Hematopoietic multipotent progenitor cell treated with erythropoietin and hydrocortisone succinate and interleukin-3 and kit ligand, for 8 days (in vitro differentiated cells): ENCODE results near the gene MBNL3.

Experiments
- DNase-seq: peaks from one replicate; pipeline ENCODE4 v3.0.0-alpha.2; 2015

The MBNL3 gene

DNA sequence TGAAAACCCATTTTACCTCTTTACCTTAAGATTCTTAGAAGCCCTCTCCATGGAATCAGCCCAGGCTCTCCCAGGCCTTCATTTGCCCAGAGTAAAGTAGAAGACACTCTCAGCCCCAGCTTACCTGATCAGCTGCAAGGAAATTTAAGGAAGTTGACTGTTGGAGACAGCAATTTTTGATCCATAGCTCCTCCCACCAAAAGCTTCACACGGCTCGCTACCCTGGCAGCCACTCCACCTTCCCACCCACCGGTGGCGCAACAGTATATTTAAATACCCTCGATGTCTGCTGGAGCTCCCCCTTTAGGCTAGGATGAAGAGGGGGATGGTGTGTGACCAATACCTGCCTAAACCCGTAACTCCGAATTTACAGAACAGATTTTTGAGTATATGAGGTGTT is 75.4 kb downstream of the MBNL3 start:
- no peak for DNase-seq

DNA sequence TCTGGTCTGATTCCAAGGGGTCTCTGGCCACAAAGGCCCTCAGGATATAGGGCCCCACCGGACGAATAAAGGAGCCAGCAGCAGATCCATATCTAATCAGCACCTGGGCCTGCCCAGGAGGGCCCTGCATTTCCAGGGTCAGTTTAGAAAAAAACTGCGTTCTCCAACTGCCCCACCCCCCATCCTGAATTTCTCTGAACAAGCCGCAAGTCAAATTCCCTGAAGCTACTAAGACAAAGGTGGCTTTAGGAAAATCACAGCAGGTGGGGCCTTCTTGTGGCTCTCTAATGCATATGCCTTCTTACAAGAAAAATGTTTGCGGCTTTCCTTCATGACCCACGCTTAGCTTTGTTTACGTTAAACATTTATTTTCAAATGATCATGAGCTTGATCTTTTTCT is 76.6 kb downstream of the MBNL3 start:
- no peak for DNase-seq

DNA sequence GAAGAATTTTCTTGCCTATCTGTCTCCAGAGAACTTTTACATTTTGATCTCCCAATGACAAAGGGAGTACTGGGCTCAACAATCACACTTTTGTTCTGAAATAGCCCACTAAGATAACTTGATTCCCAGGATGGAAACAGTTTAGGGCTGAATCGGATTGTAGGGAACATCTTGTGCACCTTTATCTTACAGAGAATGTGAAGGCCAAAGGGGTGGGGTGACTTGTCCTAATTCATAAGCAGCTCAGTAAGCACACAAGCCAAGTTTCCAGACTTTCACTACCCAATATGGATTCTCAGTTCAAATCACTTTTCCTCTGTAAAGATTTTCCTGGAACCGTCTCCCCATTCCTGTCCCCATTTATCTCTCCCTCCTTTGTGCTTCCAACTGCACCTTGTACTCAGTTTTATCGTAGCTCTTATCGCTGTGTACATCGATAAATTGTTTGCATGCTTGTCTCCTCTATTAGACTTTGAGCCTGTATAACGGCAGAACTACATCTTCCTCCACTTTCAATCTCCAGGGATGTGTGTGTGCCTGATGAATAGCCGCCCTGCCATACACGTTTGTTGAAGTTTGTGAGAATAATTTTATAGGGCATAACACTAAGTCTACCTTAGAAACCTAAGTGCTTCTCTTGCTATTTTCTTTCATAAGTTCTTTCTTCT is 77.4 kb downstream of the MBNL3 start:
- no peak for DNase-seq

DNA sequence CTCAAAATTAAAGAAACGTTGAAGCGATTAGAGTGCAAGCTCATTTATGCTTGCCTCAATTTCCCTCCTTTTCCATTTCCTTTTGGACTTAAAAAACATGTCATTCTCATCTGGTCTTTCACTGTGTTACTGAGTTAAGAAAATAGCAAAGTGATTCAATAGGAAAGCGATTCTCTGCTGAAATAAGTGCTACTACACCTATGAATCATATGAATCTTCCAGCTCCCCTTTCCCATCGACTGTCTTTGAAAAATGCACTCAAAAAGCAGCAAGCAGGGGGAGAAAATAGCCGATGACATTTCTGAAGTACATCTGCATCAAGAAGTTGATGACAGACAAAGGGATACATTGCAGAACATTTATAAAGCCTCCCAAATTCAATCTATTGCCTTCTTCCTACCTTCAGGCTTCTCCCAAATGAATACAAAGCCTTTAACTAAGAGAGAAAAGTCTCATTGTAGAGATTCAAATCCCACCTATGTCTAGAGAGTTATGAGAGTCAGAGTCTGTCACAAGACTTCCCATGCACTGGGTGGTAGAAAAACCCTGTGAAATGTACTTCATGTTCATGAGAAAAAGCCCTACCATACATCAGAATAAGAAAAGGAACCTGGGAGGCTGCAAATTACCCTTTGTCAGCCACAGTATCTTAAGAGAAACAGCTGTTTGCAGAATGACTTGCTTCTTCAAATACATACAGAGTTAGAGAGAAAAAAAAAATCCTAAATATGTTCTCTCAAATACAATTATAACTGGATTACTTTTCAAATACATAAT is 78.9 kb downstream of the MBNL3 start:
- no peak for DNase-seq

DNA sequence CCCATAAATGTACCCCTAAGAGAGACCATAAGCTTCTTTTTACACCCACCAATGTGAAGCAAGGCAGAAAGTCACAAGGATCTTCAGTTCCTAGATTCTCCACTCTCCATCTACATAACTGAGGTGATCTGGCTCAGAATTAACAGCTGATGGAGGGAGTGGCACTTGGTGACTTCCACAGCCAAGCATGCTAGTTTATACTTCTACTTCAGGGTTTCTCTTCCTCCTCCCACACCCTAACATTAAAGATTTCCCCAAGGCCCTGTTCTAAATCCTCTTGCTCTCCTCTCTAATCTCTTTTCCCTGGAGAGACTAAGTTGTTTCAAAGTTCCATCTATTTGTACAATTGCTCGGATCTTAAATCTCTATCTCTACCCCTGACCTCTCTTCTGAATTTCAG is 81.1 kb downstream of the MBNL3 start:
- no peak for DNase-seq

DNA sequence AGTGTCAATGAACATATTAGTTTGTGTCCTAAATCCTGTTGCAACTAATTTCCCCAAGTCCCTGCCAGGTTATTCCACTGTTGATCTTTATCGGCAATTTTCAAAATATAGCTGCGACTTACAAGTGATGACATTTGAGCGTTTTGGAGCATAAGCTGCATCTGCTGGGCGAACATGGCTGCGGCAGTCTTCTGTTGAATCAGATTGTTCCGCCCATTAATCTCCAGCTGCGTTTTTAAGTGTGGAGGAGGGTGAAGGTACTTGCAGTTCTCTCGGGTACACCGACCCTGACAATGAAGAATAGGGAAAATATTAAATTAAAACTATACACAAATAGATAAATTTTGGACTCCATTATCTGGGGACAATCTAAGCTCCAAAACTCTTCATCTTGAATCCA is 82.7 kb downstream of the MBNL3 start:
- DNase-seq, result no peak

DNA sequence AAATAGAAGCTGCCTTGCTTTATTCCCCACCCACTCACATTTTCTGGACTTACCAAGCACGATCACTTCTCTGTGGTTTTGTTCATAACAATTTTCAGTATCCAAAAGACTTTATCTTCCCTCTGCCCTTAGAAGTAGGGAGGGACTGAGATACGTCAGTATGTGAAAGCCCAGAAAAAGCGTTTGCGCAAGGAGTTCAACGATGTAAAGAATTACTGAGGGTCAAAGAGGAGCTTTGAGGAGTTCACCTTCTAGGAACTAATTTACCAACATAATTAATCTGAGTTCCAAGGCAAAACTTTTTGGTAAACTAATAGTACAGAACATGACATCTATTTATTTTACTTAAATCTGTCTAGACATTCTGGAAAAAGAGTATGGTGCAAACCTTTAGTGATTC is 84.6 kb downstream of the MBNL3 start:
- DNase-seq, result no peak

DNA sequence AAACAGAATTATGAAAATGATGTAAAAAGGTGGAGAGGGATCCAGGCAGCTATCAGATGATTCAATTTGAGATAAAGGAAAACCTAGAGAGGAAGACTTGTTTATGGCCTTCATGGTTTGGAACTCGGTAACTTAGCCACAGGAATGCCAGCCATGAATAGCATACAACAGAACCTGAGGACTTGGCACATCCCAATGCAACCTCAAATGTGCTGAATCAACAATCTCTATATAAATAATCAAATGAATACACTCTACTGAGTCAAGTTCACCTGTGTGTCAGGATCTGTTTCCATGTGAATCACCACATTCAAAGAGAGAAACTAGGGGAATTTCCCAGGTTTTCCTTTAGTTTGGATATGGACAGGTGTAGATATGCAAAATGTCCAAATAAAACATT is 86.9 kb downstream of the MBNL3 start:
- no peak for DNase-seq

DNA sequence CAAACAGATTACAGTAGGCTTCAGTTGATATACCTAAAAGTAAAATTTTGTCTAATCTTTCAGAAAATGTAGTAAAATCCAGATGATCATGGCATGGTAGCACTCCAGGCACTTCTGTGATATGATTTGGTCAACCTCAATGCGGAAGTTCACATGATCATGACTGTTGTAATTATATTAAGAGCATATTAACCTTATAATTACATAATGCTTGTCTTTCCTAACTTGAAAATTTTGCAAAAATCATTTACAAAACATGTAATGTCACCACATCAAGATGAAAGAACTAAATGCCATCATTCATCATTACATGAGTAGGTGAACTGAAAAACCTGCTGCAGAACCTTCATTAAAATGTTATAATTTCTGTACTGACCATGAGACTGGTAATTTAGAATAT is 88.1 kb downstream of the MBNL3 start:
- no peak for DNase-seq

DNA sequence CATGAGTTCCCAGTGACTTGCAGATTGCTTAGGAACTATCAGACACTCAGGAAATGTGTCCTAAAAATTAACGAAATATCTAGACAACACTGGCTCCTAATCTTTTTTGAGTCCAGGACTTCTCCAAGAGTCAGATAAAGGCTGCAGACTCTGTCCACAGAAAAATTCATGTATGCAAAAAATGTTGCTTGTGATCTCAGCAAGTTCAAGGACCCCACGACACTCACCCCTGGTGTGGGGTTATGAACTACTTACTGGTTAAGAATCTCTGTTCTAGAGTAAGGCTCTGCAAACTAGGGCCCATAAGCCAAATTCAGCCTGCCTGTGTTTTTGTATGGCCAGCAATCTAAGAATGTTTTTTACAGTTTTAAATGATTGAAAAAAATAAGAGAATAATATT is 93.2 kb downstream of the MBNL3 start:
- no peak for DNase-seq

DNA sequence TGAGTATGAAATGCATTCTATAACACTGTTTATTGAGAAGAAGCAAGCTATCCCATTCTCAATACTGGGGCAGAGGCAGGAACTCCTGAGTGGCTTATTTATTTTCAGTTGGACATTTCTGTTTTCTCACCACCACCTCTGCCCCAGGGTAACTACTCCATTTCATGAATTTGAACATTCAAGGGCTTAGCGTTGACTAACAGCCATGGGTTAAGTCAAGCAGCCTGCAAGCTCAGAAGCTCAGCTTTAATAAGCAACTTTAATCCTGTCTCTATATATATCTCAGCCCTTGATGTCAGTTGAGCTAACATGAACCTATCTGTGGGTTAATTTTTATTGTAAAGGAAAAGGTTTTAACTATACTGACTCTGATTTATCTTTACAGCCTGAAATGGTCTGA is 93.8 kb downstream of the MBNL3 start:
- no peak for DNase-seq

DNA sequence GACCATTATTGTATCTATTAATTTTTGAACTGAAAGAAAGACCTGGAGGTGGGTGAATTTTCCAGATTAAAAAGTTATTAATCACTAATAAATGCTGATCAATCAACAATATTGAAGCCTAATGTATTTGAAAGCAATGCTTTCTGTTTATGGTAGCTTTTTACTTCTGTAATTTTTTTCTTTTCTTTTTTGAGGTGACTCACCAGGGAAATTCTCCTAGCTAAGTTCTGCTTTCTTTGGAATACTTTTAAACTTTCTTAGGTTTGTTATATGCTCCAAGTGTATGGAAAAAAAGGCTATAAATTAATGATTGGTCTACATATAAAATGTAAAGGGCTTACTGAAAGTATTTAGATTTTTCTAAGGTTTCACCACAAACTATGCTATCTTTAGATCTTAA is 94.2 kb downstream of the MBNL3 start:
- no peak for DNase-seq

DNA sequence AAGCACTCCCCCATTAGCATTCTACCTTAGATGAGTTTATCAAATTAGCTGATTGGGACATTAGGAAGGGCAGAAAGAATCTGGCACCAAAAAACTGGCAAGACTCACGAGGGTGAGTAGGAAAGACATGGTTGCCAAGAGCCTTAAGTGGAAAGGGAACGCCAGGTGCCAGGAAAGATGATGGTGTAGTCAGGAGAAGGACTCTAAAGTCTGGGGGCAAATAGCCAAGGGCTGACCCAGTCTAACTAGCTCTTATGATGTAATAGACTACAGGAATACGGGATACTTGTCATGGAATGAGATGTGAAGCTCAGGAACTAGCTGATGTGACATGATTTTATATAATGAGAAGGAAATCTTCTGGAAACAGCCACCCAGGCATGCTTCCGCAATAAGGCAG is 94.8 kb downstream of the MBNL3 start:
- no peak for DNase-seq

DNA sequence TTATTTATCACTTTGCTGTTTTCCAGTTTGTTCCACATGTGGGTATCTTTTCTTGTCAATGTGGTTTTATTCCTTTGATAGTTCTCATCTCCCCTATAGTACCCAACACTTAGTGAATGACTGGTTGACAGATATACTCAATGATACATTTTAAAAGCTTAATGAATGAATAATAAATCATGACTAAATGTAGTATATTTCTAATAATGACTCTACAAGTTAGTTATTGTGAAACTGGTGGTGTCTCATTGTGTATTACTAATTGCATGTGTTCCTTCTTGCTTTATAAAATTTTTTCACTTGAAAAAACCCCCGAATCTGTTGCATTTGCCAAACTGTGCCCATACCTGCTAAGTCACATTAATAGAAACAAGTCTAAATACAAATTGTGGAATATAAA is 95.4 kb downstream of the MBNL3 start:
- no peak for DNase-seq

DNA sequence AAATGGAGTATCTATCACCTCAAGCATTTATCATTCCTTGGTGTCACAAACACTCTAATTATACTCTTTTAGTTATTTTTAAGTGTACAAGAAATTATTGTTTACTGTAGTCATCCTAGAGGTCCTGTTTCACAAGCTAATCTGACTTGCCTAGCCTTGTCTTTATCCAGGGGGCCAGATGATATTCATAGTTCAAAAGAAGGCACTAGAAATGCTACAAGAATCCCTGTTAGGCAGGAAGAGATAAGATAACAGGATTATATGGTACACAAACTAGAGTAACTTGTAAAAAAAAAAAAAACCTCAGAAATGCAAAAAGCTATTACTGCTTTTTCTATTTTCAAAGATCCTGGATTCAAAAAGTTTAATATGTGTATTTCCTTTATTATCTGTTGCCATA is 95.8 kb downstream of the MBNL3 start:
- DNase-seq, result peak; percentile 51

DNA sequence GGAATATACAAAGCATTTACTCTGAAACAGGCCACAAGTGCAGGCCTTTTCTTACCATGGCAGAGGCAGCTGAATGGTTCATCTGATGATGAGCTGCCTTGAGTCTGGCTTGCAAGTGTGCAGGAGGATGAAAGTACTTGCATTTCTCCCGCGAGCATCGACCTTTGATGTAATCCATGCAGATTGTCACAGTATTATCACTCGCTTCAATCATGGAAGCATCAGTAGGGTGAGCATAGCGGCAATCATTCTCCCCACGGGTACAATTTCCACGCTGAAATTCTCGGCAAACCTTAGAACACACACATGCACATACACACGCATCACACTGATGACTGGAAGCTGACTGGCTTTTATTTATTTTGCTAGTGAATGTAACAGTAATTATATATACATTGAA is 98.0 kb downstream of the MBNL3 start:
- no peak for DNase-seq

DNA sequence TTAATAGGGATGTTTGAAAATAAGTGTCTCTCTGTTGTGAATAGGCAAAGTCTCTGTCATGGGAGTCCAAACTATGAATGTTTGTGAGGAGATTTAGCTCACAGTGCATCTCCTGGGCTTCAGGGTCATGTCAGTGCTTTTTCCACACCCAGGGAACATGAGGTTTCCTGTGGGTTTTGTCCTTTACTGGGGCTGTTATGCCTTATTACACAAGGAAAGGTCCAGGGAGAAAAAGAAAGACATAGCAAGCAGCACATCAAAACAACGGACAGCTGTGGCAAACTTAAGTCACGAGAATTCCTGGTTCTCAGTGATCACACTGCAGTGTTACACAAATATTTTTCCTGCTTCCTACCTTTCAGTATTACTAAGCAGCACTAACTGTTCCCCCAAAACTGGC is 99.4 kb downstream of the MBNL3 start:
- DNase-seq, result no peak

DNA sequence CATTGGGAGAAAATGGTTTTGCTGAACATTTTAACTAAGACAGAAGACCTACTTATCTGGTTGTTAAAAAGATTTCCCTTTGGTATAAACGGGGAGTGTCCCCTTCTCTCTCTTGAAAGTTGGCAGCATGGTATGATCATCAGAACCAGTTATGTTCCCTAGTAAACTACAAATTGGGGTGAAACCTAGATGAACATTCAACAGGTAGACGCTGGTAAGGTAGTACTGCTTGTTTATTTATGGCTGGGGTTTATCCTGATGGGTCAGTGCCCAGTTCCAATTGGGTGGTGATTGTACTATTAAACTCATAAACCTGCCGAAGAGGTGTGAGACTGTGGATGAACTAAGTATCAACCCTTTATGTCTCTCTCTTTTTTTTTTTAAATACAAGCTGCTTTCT is 100.5 kb downstream of the MBNL3 start:
- DNase-seq, result no peak

DNA sequence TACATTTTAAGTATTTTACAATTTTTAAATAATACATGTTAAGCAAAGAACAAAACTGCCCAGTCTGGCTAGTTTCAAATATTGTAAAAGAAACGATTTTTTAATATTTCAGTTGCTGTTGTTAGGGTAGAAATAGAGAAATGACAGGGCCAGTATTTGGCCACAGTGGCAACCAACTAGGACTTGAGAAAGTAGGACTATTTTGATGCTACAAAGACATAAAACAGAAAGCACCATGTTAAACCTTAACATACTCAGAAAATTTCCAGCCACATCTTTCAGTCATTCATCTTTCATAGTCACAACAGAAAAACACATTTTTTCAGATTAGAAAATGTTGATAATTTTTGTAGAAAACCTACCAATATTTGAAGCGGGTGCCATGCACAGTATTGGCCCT is 104.5 kb downstream of the MBNL3 start:
- DNase-seq, result no peak

DNA sequence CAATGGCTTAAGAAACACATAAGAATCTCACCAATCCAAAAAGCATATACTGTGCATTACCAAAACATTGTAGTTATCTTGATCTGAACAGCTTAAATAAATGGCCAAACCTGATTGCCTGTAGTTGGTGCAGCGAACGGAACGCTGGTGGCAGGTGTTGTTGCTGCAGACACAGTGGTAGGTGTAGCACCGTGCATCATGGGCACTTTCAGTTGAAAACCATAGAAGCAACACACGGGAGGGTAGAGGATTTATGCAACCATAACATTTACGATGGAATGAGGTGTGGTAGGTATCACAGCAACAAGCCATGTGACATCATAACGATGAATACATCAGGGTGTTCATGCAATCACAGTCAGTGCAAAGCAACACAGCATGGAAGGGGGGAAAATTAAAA is 106.8 kb downstream of the MBNL3 start:
- DNase-seq, result no peak

DNA sequence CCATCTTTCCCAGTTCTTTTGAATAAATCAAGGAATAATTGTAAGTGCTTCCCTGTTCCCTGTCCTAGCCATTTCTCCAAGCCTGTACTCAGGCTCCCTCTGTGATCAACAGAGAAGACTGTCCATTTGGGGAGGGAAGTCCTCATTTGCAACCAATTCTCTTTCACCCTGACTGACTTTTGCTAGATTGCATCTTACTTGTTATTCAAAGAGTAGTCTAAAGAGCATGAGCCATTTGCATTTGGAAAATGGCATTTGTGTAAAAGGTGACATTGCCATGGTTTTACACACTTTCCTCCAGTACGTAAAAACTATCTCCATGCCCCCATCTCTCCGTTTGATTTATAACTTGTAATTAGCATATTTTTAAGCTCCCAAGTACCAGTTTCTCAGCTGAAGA is 110.6 kb downstream of the MBNL3 start:
- DNase-seq, result no peak

DNA sequence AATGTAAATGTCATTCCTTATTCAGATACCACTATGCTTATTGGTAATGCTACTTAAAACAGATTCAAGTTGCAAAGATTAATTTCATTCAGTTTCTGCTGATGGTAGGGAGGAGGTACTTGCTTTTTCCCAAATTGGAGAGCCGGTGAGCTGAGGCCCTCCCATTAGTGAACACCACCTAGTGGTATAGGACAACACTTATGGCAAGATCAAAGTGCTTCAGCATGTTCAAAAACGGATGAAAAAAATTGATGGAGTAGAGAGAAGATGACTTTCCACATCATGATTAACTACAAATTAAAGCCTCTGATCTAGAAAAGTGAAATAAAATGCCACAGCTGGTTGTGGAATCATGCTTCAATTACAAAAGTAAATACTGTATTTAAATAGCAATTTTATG is 112.9 kb downstream of the MBNL3 start:
- DNase-seq, result no peak

DNA sequence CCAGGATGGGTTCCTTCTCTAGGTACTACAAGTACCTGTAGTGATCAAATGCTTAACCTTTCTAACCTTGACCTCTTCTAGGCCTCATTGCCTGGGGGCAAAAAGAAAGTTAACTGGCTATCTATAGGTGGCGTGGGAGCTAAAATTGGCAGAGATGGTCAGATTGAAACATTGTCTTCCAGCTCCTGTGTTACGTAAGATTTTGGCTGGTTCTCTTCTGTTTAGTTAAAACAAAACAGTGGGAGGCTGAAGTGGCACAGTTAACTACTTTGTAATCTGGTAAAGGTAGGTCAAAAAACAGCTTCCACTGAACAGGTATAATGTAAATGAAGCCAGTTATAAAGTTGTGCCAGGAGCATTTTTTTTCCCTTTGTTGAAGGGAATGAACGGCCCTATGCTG is 115.2 kb downstream of the MBNL3 start:
- no peak for DNase-seq

DNA sequence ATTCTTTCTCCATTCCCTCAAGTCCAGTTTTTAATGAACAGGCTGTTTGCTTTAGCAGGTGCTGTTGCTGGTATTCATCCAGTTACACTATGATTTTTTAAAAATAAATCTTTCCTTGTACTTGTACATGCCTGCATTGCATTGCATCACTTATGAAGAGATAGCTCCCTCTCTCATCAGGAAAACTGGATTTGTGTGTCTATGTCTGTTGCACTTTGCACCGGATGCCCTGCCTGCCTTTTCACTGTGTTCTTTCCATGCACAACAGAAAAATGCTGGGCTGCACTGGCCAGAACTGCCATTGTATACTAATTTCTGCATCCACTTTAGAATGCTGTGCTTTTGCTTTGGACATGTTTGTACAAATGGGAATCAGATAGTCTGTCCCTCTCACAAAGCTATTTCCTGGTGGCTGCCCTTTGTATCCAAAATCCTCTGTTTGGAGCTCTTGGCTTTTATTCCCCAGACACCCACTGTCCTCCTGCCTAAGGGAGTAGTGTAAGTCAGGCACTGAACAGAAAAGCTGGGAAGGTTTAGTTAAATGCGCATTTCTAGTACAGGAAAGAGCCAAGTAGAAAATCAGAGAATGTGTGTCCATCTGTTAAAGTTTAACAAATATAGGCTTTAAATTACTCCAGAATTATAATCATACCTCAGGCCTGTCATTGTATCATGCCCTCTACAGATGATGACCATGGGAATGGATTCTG is 119.1 kb downstream of the MBNL3 start:
- no peak for DNase-seq
